ENCODE measurements around the gene MAGOH.

Gene MAGOH

GRCh38 chr1:53241828-53242227, 3.5 kb upstream of the MAGOH start:
- ChIA-PET POLR2A (no interaction called here), CTCF (no interaction called here)
- peaks cover 5 to 24% (median 14%) of the 10 kb centered on the region in 4 experiments for H3K4me1 ChIP-seq (ENCODE audit: control extremely low read depth in 1 of 4, control insufficient read depth in 4 of 4, insufficient read depth in 4 of 4, low read length in 3 of 4)
- DNase-seq, result no peak
- WGBS (ENCODE audit: insufficient coverage), result 100% methylated on average over 2 of the region's 2 CpGs
- no peaks in the 10 kb centered on the region for H3K27me3 ChIP-seq (replicated peaks in 2 of 5; ENCODE audit: control insufficient read depth in 4 of 5, insufficient read depth in 5 of 5, low read length in 4 of 5)
- peaks cover 0 to 25% (median 7%) of the 10 kb centered on the region in 4 experiments for H3K36me3 ChIP-seq (ENCODE audit: control insufficient read depth in 4 of 4, insufficient read depth in 4 of 4, low read length in 3 of 4)
- H3K27ac ChIP-seq (ENCODE audit: insufficient read depth in 1 of 2, low read depth in 1 of 2, low read length in 2 of 2, poor library complexity in 1 of 2, severe bottlenecking in 2 of 2), result no peak overlapping the region
- no peak overlapping the region for H3K4me3 ChIP-seq (ENCODE audit: control insufficient read depth in 1 of 7, extremely low read depth in 1 of 7, insufficient read depth in 4 of 7, low read depth in 2 of 7, low read length in 6 of 7)
- H3K9me3 ChIP-seq (ENCODE audit: control extremely low read depth in 1 of 5, control insufficient read depth in 4 of 5, insufficient read depth in 2 of 5, low read depth in 1 of 5, low read length in 4 of 5), result no peaks in the 10 kb centered on the region

- WGBS (ENCODE audit: insufficient coverage), result 66% methylated on average over 3 of the region's 8 CpGs
- CTCF ChIA-PET, result interaction anchor here (0.9 kb wide), 1 partner anchor 33 kb away, joined by 4 read pairs; no protein-coding TSS in a partner anchor
- POLR2A ChIA-PET, result no interaction called here
Observed at GRCh38 chr1:53237638-53238037, 680 bp downstream of the MAGOH start.

GRCh38 chr1:53220962-53221286, 17.4 kb downstream of the MAGOH start:
- H3K36me3 ChIP-seq (ENCODE audit: control insufficient read depth in 4 of 4, insufficient read depth in 4 of 4, low read length in 3 of 4), result peaks cover 7 to 26% (median 15%) of the 10 kb centered on the region in 4 experiments
- CTCF ChIA-PET, result interaction anchor here (1.1 kb wide), 1 partner anchor 25 kb away, joined by 3 read pairs; no protein-coding TSS in a partner anchor
- POLR2A ChIA-PET, result interaction anchor here (0.5 kb wide), 1 partner anchor 487 kb away, joined by 4 read pairs; no protein-coding TSS in a partner anchor
- WGBS (ENCODE audit: insufficient coverage), result no CpG with 5 or more reads among the region's 3 CpGs
- peak overlapping the region; percentile 74 to 89 for H3K27ac ChIP-seq (ENCODE audit: insufficient read depth in 1 of 2, low read depth in 1 of 2, low read length in 2 of 2, poor library complexity in 1 of 2, severe bottlenecking in 2 of 2)
- H3K4me1 ChIP-seq (ENCODE audit: control extremely low read depth in 1 of 4, control insufficient read depth in 4 of 4, insufficient read depth in 4 of 4, low read length in 3 of 4), result peaks cover 8 to 16% (median 15%) of the 10 kb centered on the region in 4 experiments
- no peaks in the 10 kb centered on the region for H3K9me3 ChIP-seq (ENCODE audit: control extremely low read depth in 1 of 5, control insufficient read depth in 4 of 5, insufficient read depth in 2 of 5, low read depth in 1 of 5, low read length in 4 of 5)
- peak overlapping the region; percentile 63 to 98 (median 89) for H3K4me3 ChIP-seq (ENCODE audit: control insufficient read depth in 1 of 7, extremely low read depth in 1 of 7, insufficient read depth in 4 of 7, low read depth in 2 of 7, low read length in 6 of 7)
- H3K27me3 ChIP-seq (replicated peaks in 2 of 5; ENCODE audit: control insufficient read depth in 4 of 5, insufficient read depth in 5 of 5, low read length in 4 of 5), result no peaks in the 10 kb centered on the region
- no peak for DNase-seq

More at GRCh38 chr1:53237638-53238037, 680 bp downstream of the MAGOH start:
- no peak for DNase-seq
- Histone ChIP-seq H3K9me3 (ENCODE audit: control extremely low read depth in 1 of 5, control insufficient read depth in 4 of 5, insufficient read depth in 2 of 5, low read depth in 1 of 5, low read length in 4 of 5) (no peaks in the 10 kb centered on the region), H3K36me3 (ENCODE audit: control insufficient read depth in 4 of 4, insufficient read depth in 4 of 4, low read length in 3 of 4) (peaks cover under 1 to 34% (median 27%) of the 10 kb centered on the region in 4 experiments), H3K4me3 (ENCODE audit: control insufficient read depth in 1 of 7, extremely low read depth in 1 of 7, insufficient read depth in 4 of 7, low read depth in 2 of 7, low read length in 6 of 7) (peak overlapping the region; percentile 84 to 100 (median 98)), H3K27me3 (replicated peaks in 2 of 5; ENCODE audit: control insufficient read depth in 4 of 5, insufficient read depth in 5 of 5, low read length in 4 of 5) (no peaks in the 10 kb centered on the region), H3K4me1 (ENCODE audit: control extremely low read depth in 1 of 4, control insufficient read depth in 4 of 4, insufficient read depth in 4 of 4, low read length in 3 of 4) (peaks cover 2 to 21% (median 14%) of the 10 kb centered on the region in 4 experiments), H3K27ac (ENCODE audit: insufficient read depth in 1 of 2, low read depth in 1 of 2, low read length in 2 of 2, poor library complexity in 1 of 2, severe bottlenecking in 2 of 2) (peak overlapping the region; percentile 85 to 97)

- POLR2A ChIA-PET, result interaction anchor here (0.5 kb wide), 1 partner anchor 487 kb away, joined by 4 read pairs; no protein-coding TSS in a partner anchor
Observed at GRCh38 chr1:53220171-53220961, 18.0 kb downstream of the MAGOH start, which contains the start of gene CZIB. Gene CZIB, minus strand, starts transcription at chr1:53220634. Its CDS starts 59 bp downstream, at chr1:53220575.

GRCh38 chr1:53219711-53220110, 18.6 kb downstream of the MAGOH start:
- Histone ChIP-seq H3K4me1 (ENCODE audit: control extremely low read depth in 1 of 4, control insufficient read depth in 4 of 4, insufficient read depth in 4 of 4, low read length in 3 of 4) (peaks cover 8 to 16% (median 15%) of the 10 kb centered on the region in 4 experiments), H3K9me3 (ENCODE audit: control extremely low read depth in 1 of 5, control insufficient read depth in 4 of 5, insufficient read depth in 2 of 5, low read depth in 1 of 5, low read length in 4 of 5) (no peaks in the 10 kb centered on the region), H3K27ac (ENCODE audit: insufficient read depth in 1 of 2, low read depth in 1 of 2, low read length in 2 of 2, poor library complexity in 1 of 2, severe bottlenecking in 2 of 2) (peak overlapping the region; percentile 74 to 89), H3K27me3 (replicated peaks in 2 of 5; ENCODE audit: control insufficient read depth in 4 of 5, insufficient read depth in 5 of 5, low read length in 4 of 5) (no peaks in the 10 kb centered on the region), H3K4me3 (ENCODE audit: control insufficient read depth in 1 of 7, extremely low read depth in 1 of 7, insufficient read depth in 4 of 7, low read depth in 2 of 7, low read length in 6 of 7) (peak overlapping the region in 6 of 7 experiments; percentile 63 to 98 (median 92)), H3K36me3 (ENCODE audit: control insufficient read depth in 4 of 4, insufficient read depth in 4 of 4, low read length in 3 of 4) (peaks cover 7 to 31% (median 18%) of the 10 kb centered on the region in 4 experiments)
- 41% methylated on average over 6 of the region's 8 CpGs for WGBS (ENCODE audit: insufficient coverage)
- DNase-seq, result no peak
- POLR2A ChIA-PET, result interaction anchor here (0.6 kb wide), 1 partner anchor 9 kb away, joined by 3 read pairs; no protein-coding TSS in a partner anchor
- CTCF ChIA-PET, result interaction anchor here (1.4 kb wide), 1 partner anchor 32 kb away, joined by 3 read pairs; no protein-coding TSS in a partner anchor

More at GRCh38 chr1:53220171-53220961, 18.0 kb downstream of the MAGOH start, which contains the start of gene CZIB:
- H3K27ac ChIP-seq (ENCODE audit: insufficient read depth in 1 of 2, low read depth in 1 of 2, low read length in 2 of 2, poor library complexity in 1 of 2, severe bottlenecking in 2 of 2), result peak within 1 kb of the TSS; percentile 74 to 89
- peaks cover 7 to 28% (median 16%) of the 10 kb centered on the region in 4 experiments for H3K36me3 ChIP-seq (ENCODE audit: control insufficient read depth in 4 of 4, insufficient read depth in 4 of 4, low read length in 3 of 4)
- H3K4me1 ChIP-seq (ENCODE audit: control extremely low read depth in 1 of 4, control insufficient read depth in 4 of 4, insufficient read depth in 4 of 4, low read length in 3 of 4), result peaks cover 8 to 16% (median 15%) of the 10 kb centered on the region in 4 experiments
- CTCF ChIA-PET, result interaction anchor here (1.1 kb wide), 1 partner anchor 25 kb away, joined by 3 read pairs; no protein-coding TSS in a partner anchor
- H3K4me3 ChIP-seq (ENCODE audit: control insufficient read depth in 1 of 7, extremely low read depth in 1 of 7, insufficient read depth in 4 of 7, low read depth in 2 of 7, low read length in 6 of 7), result peak within 1 kb of the TSS; percentile 63 to 98 (median 89)
- H3K9me3 ChIP-seq (ENCODE audit: control extremely low read depth in 1 of 5, control insufficient read depth in 4 of 5, insufficient read depth in 2 of 5, low read depth in 1 of 5, low read length in 4 of 5), result no peaks in the 10 kb centered on the region
- 0% methylated on average over 52 of the region's 61 CpGs for WGBS (ENCODE audit: insufficient coverage)
- no peaks in the 10 kb centered on the region for H3K27me3 ChIP-seq (replicated peaks in 2 of 5; ENCODE audit: control insufficient read depth in 4 of 5, insufficient read depth in 5 of 5, low read length in 4 of 5)
- DNase-seq, result peak; percentile 88 to 94 (median 92)

- 100% methylated on average over 7 of the region's 7 CpGs for WGBS (ENCODE audit: insufficient coverage)
- DNase-seq, result no peak
- no peaks in the 10 kb centered on the region for H3K9me3 ChIP-seq (ENCODE audit: control extremely low read depth in 1 of 5, control insufficient read depth in 4 of 5, insufficient read depth in 2 of 5, low read depth in 1 of 5, low read length in 4 of 5)
- CTCF ChIA-PET, result interaction anchor here (1.3 kb wide), 1 partner anchor 16 kb away, joined by 4 read pairs; no protein-coding TSS in a partner anchor
- H3K27ac ChIP-seq (ENCODE audit: insufficient read depth in 1 of 2, low read depth in 1 of 2, low read length in 2 of 2, poor library complexity in 1 of 2, severe bottlenecking in 2 of 2), result no peak overlapping the region
- H3K4me3 ChIP-seq (ENCODE audit: control insufficient read depth in 1 of 7, extremely low read depth in 1 of 7, insufficient read depth in 4 of 7, low read depth in 2 of 7, low read length in 6 of 7), result no peak overlapping the region
- peaks cover 8 to 16% (median 15%) of the 10 kb centered on the region in 4 experiments for H3K4me1 ChIP-seq (ENCODE audit: control extremely low read depth in 1 of 4, control insufficient read depth in 4 of 4, insufficient read depth in 4 of 4, low read length in 3 of 4)
- POLR2A ChIA-PET, result no interaction called here
- no peaks in the 10 kb centered on the region for H3K27me3 ChIP-seq (replicated peaks in 2 of 5; ENCODE audit: control insufficient read depth in 4 of 5, insufficient read depth in 5 of 5, low read length in 4 of 5)
- H3K36me3 ChIP-seq (ENCODE audit: control insufficient read depth in 4 of 4, insufficient read depth in 4 of 4, low read length in 3 of 4), result peaks cover 8 to 44% (median 30%) of the 10 kb centered on the region in 4 experiments
Observed at GRCh38 chr1:53218201-53218600, 20.1 kb downstream of the MAGOH start.

All from common myeloid progenitor, CD34-positive (primary cell).